Activated CD4-positive, alpha-beta T cell treated with anti-CD3 and anti-CD28 coated beads, Interleukin-10, Interleukin-2, amounts not matched to agents 100 ng/mL and 50 ng/mL, durations not matched to agents 16 hours and 8 hours (primary cell): ENCODE results near the gene KCNJ15.
A peak's percentile ranks its signal among the peaks of the same experiment; 100 is the strongest.

Experiments
- DNase-seq: peaks from one replicate; pipeline ENCODE4 v3.0.0-alpha.2; 2020

KCNJ15 gene

GRCh38 chr21:38268864-38269575 is 12.2 kb downstream of the KCNJ15 start:
- DNase-seq: no peak

GRCh38 chr21:38269576-38269936 is 12.8 kb downstream of the KCNJ15 start:
- DNase-seq: peak; percentile 10

- no peak for DNase-seq
These were observed 15.4 kb downstream of the KCNJ15 start for GRCh38 chr21:38272215-38272614.

- no peak for DNase-seq
These were observed 17.2 kb downstream of the KCNJ15 start for GRCh38 chr21:38273745-38274542.

- peak; percentile 57 for DNase-seq
These were observed 20.8 kb downstream of the KCNJ15 start for GRCh38 chr21:38277501-38278131.

GRCh38 chr21:38280454-38280853 is 23.7 kb downstream of the KCNJ15 start:
- no peak for DNase-seq

GRCh38 chr21:38280867-38281266 is 24.1 kb downstream of the KCNJ15 start:
- DNase-seq: no peak

- DNase-seq: no peak
These were observed 26.1 kb downstream of the KCNJ15 start for GRCh38 chr21:38282921-38283320.

- no peak for DNase-seq
These were observed 27.4 kb downstream of the KCNJ15 start for GRCh38 chr21:38284216-38284615.

- DNase-seq: no peak
These were observed 30.1 kb downstream of the KCNJ15 start for GRCh38 chr21:38286739-38287471.

GRCh38 chr21:38287476-38287875 is 30.7 kb downstream of the KCNJ15 start:
- no peak for DNase-seq

- DNase-seq: no peak
These were observed 33.1 kb downstream of the KCNJ15 start for GRCh38 chr21:38289705-38290485.

GRCh38 chr21:38290809-38291208 is 34.0 kb downstream of the KCNJ15 start:
- no peak for DNase-seq

- no peak for DNase-seq
These were observed 35.1 kb downstream of the KCNJ15 start for GRCh38 chr21:38291874-38292273.

GRCh38 chr21:38293113-38293512 is 36.3 kb downstream of the KCNJ15 start:
- DNase-seq: no peak

GRCh38 chr21:38293765-38294164 is 37.0 kb downstream of the KCNJ15 start:
- no peak for DNase-seq

GRCh38 chr21:38294609-38295008 is 37.8 kb downstream of the KCNJ15 start:
- DNase-seq: no peak

GRCh38 chr21:38295997-38296764 is 39.4 kb downstream of the KCNJ15 start:
- no peak for DNase-seq

GRCh38 chr21:38297194-38297631 is 40.4 kb downstream of the KCNJ15 start:
- no peak for DNase-seq

GRCh38 chr21:38297871-38298270 is 41.1 kb downstream of the KCNJ15 start:
- DNase-seq: no peak

- no peak for DNase-seq
These were observed 42.0 kb downstream of the KCNJ15 start for GRCh38 chr21:38298832-38299231.

- no peak for DNase-seq
These were observed 42.9 kb downstream of the KCNJ15 start for GRCh38 chr21:38299671-38300070.
